Testis (tissue), 2 donors: ENCODE results near the gene TCF12.

Experiments
- POLR2A ChIP-seq: fragments of 450-650 bp; IDR thresholded peaks from one replicate; pipeline ENCODE4 v1.6.1; 2017; ENCODE audit warnings: antibody characterized with exemption, mild to moderate bottlenecking, moderate library complexity
- TF ChIP-seq, protein P1 (sequence below), 3 experiments: fragments of 450-650 bp in 2 of 3; fragments of 200-600 bp in 1 of 3; sonication (generic) in 1 of 3; IDR thresholded peaks; one replicate each; pipeline ENCODE4 v1.5.1; 2016 to 2019; ENCODE audit warnings: antibody characterized with exemption in 3 of 3, mild to moderate bottlenecking in 2 of 3, moderate library complexity in 1 of 3

DNA sequence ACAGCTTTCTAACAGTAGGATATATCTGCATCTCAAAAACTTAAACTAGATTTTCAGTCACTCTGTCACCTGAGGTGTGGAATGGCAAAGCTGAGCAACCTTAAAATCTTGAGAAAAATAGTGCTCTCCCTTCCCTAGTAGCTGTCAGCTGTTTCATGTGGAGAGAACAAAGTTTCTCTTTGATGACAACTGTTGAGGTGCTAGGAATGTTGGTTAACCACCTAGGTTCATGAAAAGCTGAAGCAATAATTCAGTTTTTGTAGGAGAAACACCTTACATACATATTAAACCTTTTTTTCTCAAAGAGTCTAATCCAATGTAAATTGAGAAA, 40.8 kb downstream of the TCF12 start:
- TF ChIP-seq, protein P1, sequence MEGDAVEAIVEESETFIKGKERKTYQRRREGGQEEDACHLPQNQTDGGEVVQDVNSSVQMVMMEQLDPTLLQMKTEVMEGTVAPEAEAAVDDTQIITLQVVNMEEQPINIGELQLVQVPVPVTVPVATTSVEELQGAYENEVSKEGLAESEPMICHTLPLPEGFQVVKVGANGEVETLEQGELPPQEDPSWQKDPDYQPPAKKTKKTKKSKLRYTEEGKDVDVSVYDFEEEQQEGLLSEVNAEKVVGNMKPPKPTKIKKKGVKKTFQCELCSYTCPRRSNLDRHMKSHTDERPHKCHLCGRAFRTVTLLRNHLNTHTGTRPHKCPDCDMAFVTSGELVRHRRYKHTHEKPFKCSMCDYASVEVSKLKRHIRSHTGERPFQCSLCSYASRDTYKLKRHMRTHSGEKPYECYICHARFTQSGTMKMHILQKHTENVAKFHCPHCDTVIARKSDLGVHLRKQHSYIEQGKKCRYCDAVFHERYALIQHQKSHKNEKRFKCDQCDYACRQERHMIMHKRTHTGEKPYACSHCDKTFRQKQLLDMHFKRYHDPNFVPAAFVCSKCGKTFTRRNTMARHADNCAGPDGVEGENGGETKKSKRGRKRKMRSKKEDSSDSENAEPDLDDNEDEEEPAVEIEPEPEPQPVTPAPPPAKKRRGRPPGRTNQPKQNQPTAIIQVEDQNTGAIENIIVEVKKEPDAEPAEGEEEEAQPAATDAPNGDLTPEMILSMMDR (IDR thresholded peaks at IDR 0.05): no peak
- no peak for TF ChIP-seq POLR2A
